GM19467 (cell line): ENCODE data around the gene AFTPH.
A peak's percentile ranks its signal among the peaks of the same experiment; 100 is the strongest.

Experiments used
- ATAC-seq: cut with Tn5 transposase; IDR thresholded peaks from one replicate; pipeline ENCODE4 v1.9.1; 2021; ENCODE audit warnings: mild to moderate bottlenecking, moderate library complexity; ENCODE audit not compliant: unreplicated experiment

Gene AFTPH

DNA sequence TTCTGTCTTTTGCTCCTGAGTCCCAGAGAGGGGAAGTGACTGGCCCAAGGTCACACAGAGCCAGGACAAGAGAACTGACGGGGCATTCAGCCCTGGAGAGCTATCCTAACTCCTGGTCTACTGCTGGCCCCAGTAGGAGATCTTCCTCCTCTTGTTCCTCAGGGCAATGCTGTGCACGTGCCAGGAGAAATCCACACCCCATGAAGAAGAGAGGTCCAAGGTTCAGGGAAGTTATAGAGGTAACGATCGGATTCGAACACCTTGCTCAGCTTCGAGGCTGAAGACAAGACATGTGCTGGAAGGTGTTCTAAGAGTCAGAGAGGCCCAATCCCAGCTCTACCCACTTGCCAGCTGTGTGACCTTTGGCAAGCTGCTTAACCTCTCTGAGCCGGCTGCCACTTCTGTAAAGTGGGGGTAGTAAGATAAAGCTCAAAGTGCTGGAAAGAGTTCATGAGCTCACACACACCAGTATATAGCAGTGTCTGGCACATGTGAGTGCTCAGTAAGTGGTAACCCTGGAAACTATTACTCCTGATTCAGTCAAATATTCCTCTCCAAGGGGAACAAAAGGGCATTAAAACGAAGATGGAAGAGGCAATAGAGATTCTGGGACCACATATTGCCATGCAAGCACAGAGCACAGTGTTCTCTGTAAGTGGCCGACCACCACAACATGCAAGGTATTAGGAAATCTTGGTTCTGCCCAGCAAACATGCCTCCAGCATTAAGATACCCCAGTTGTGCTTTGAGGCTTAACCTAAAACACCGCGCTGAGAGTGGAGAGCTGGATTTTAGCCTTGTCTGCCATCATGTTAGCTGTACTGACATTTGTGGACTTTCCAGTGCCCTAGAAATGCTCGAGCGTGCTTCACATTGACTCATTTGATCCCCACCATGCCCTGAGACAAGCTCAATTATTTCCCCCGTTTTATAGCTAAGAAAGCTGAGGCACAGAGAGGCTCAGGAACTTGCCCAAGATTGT is 104.0 kb downstream of the AFTPH start:
- no peak for ATAC-seq

DNA sequence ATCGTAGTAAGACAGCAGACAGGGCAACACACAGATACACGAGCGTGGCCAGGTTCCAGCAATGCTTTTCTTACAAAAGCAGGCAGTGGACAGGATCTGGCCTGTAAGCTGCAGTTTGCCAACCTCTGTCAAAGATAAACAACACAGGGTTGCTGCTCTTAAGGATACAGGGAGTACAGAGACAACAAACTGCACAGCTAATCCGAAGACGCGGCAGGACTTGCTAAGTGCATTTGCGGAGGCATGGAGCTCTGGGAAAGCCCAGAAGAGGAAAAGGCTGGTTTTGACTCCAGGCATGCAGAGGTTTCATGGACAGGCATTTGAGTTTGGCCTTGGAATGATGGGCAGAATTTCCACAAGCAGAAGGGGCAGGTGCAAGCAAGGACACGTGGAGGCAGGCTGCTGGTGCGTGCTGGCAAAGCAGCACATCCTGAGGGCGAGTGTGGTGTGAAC is 105.2 kb downstream of the AFTPH start:
- no peak for ATAC-seq

DNA sequence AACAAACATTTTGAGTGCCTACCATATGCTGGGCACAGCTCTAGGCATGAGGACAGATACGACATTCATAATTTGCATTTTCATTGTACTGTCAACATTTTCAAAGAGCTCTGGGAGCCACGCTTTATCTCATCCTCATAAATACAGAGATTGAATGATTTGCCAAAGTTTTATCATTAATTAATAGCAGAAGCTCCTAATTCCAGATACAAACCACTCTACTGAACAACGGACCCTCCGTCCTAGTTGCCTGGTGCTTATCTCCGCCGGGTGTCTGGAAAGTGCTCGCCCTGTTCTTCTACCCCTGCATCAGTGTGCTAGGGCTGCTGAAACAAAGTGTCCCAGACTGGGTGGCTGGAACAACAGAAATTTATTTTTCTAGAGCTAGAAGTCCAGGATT is 105.7 kb downstream of the AFTPH start:
- ATAC-seq, result no peak

DNA sequence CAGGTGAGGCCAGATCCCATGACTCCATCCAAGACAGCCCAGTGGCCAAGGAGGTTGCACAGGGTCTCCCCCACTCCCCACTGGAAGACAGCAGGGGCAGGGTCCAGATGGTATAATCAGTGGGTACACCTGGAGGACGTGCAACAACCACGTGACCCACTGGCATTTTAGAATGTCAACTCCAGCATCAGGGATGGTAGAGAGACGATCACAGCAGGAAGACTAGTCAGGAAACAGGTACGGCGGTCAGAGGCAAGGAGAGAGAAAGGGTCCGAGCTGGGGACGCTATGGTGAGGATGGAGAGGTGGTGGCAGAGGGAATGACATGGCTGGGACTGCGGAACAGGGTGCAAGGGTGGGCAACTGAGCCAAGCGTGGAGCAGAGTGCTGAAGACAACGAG is 106.6 kb downstream of the AFTPH start:
- no peak for ATAC-seq

DNA sequence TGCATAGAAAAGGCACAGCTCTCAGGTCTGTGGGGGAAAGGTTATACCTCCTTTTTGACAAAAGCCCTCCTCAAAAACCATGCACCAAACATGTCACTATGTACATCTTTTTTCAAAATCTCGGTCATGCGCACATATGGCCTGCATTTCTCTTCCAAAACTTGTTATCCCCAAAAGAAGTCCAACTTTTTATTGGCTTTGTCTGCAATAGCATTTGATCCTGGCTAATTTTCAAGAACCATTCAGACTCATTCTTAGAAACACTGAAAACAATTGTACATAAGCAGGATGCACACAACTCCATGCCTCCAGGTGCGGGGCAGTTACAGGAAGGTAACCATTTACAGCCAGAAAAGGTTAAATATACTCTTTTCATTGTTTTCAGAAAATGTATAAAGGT is 107.6 kb downstream of the AFTPH start:
- no peak for ATAC-seq

DNA sequence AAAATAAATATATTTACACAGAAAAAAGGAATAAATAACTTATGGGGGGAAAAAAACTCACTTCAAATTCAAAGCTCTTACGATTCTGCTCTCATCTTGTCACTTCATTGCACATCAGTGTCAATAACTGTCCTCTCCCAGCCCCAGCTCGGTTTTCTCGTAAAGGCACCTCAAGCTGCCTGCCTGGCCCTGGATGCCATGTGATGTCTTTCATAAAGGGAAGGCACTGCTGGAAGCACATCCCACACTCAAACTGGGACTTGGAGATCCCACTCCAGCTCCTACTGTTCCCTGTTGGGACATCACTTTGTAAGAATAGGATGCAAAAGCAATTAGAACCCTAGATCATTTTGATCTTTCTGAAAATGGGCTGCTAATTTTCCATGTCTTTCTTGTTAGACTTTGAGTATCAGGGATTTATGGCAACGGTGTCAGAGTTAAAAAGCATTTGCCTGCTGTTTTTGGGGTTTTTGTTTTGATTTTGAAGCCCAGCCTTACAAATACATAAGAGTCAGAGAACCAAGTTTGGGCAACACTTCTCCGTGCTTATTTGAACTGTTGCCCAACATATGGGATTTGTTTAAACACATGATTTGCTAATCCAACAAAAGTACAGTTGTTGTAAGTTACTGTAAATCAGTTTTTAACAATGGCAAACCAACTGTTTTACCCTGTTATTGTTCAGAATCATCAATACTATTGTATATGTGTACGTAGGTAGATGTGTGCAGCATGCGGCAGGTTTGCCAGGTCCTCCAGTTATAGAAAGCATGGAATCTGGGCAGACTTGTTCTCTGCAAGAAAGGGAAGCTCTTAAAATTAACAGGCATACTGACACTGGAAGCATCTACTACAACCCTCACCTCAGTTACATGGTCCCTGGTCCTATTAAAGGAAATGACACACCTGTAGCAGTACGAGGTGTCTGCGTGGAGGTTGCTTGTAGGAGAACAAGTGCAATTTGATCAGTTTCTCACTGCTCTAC is 109.0 kb downstream of the AFTPH start:
- no peak for ATAC-seq

DNA sequence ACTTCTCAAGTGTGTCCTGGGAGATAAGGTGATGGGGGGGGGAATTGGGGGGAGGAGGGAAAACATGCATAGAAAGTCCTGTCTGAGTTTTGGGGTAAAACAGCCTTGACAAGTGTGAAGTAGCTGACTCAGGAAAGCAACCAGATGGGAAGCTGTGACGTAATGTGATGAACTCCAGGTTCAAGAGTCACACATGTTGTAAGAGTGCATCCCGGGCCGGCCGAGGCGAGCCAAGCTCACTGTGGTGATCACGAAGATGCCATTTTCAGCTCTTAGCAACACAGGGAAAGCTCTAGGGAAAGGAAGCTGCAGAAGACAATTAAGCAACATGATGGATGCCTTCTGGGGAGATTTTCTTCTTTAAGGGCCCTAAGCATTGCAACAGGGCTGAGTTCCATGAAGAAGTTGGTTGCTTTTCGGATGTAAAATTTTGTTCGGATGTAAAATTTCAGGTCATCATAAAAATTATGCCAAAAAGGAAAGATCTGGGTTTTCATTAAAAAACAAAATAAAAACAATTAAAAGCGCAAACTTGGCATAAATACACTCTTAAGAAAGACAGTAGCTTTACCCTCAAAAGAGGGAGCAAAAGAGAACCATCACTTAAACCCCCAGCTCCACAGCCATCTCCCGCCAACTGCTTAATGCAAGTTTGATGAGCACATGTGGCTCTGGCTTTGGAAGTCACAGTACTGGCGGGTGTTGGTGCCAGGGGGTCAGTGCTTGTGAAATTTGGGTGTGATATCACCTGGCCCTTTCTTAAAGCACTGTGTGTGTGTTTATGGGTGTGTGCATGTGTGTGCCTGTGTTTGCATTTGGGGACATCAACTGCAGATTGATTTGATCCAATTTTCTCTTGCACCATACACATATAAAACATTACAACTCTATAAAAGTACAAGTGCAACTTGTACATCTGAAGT is 110.5 kb downstream of the AFTPH start:
- ATAC-seq, result no peak

DNA sequence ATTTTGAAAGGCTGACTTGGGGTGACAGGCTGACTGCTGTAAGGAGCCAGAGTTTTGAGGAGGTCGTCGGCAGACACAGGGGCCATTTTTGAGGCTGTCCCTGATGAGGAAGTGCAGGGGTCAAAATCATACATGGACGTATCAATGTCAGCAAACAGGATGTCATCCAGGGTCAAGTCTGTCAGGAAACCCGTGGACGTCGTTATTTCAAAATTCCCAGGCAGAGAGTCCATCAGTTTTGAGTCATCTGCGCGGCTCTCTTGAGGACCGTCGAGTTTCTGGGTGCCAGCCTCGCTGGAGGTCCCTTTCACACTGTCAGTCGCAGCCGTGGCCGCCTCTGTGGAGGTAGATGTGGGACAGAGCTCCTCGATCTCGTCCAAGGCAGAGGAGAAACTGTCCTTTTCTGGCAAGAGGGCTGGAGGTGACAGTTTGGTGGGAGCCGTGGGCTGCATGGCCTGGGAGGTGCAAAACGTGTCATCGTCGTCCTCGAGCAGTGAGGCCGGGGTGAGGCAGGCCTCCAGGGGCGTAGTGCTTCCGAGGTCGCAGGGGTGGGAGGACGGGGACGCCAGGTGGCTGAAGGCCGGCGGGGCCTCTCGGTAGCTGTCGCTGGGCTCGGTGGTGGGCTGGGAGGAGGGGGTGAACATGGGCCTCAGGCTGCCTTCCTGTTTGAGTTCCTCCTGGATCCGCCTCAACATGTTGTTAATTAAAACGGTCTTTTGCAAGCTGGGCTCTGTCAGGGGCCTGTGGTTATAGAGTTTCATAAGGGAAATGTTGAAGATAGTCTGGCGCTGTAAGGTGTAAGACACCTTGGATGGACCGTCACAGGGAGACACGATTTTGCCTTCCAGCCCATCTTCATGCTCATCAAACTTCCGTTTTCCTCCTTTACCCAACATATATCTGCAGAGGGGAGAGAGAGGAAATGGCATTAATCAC is 112.1 kb downstream of the AFTPH start:
- peak; percentile 62 for ATAC-seq

DNA sequence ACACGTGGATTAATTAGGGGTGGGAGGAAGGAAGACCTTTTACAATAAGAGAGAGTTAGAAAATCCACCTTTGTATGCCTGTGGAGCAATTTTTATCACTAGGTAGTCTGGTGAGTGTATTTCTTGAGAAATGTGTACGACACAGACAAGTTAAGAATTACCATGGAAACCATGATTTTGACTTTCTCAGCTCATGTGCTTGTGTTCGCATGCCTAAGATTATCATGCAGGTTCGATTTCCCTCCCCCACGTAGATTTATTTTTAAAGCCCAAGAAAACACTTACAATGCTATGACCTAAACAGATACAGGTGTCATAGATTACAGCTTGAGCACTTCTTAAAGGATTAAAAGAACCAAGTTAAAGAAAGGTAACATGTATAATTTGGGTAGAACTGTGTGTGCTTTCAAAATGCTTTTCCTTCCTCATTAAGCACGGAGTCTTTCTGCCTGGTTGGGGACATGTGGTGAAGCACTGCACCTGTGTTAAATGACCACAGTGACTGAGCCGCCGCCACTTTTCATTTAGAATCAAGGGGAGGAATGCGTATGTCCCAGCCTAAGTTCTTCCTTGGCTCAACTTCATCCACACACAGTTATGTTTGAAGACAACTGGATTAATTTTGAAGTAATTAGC is 113.0 kb downstream of the AFTPH start:
- peak; percentile 38 for ATAC-seq

DNA sequence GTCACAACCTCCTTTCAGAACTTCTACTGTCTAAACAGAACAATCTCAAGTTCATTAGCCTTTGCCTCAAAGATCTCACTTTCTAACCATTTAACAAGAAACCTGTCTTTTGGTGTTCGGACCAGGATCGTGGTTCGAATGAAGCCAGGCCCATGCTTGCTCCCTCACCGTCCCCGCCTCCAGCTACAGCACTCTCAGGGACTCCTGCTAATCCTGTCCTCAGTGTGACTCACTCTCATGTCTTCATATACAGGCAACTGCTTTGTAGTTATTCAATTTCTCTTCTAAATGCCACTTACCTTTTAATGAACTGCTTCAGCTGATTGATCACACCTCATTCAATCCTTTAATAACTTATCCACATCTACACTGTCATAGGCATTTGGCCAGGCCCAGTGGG is 113.8 kb downstream of the AFTPH start:
- ATAC-seq, result no peak

DNA sequence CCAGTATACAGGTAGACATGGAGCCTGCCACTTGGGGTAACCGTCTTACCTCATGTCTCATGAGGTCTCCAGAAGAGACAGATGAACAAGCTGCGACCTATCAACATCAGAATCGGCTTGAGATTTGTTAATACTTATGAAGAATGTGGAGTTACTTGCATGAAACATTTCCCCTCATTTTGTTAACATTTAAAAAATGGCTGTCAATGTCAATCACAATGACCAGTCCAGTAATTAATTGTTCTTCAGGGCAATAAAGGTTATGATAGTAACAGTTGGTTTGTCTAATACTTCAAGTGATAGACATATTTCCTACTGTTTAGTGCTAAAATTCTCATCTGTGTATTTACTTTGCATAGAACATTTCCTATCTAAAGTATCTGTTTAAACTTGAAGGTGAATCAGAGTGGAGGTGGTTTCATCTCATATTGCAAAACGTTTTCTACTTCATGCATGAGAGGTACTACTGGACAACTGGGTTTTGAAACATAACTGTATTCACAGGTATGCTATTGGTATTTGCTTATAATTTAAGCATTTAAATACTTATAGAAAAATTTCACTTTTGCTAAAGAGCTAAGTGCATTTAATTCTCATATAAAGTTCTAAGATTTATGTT is 114.5 kb downstream of the AFTPH start:
- no peak for ATAC-seq

DNA sequence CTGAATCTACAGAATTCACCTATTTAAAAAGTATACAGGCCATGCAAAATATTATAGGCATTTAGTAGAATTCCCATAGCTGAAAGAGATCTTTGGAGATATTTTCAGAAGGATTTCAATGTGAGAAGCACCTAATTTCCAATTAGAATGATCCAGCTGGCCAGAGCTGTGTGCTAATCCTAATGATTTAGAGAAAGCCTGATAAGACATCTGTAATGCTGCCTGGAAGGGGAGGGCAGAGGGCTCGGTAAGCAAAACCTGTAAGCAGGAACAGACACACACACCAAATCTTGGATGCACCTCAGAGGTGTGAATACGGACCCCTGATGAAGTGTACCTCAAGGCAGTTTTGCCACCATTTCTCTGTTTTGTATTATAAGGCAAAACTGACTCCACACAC is 115.6 kb downstream of the AFTPH start:
- ATAC-seq, result no peak

DNA sequence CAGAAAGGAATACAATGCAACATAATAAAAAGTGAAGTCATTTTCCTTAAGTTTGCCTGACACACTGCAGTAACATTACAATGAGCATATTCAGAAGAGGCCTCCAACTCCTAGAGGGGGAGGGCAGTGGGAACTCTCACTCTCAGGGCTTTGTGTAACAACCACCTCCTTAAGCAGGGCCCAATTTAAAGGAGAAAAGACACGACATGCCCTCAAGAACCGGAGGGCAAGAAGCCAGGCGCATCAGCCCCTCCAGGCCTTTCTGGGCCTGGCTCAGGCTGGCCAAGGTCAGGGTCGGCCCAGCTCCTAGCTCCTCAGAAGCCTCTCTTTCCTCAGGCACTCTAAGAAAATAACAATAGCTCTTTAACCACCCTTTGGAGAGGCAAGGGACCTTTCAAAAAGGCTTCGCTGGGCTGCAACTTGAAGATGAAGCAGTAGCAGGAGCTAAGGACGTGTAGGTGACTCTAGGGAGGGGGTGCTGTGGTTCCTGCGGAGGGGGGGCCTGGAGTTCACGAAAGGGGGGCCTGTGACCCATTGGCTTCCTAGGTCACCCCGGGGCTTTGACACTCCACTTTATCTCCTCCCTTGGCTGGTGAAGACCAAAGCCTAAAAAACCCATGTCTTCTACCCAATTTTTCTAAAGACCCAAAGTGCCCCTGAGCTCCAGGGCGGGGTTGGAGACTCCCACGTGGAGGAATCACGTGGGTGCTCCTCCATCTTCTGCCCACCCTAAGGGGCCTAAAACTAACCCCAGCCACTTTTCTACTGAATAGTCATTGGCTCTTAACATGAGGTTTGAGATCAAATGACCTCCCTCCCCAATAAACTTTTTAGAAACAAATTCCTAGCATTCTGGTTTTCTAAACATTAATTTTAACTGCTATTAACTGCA is 116.3 kb downstream of the AFTPH start:
- ATAC-seq, result no peak

DNA sequence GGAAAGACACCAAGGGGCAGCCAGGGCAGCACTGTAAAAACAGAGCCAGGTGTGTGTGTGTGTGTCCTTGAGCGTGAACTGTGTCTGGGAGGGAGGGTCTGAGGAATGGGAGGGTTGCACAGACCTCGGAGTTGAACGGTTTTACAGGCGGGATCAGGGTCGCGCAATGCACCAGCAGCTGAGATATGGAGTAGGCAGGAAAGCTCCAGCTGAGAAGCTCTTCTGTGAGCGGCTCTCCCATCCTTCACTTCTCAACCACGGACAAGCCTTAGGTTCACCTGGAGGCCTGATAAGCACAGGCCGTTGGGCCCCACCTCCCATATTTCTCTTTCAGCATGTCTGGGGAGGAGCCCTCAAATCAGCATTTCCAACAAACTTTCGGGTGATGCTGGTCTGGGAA is 117.5 kb downstream of the AFTPH start:
- no peak for ATAC-seq
